GM20000 (cell line): Measurements from ENCODE around the gene OR52I1.

Experiments used
- DNase-seq: peaks from one replicate; pipeline ENCODE4 v3.0.0; 2012; ENCODE audit warnings: low spot score
- TF ChIP-seq, protein P1 (sequence below): IDR thresholded peaks from 2 replicates; pipeline ENCODE4 v1.5.1; 2012; ENCODE audit warnings: mild to moderate bottlenecking, control low read depth; ENCODE audit errors: extremely low read depth, missing control alignments

OR52I1 gene

DNA sequence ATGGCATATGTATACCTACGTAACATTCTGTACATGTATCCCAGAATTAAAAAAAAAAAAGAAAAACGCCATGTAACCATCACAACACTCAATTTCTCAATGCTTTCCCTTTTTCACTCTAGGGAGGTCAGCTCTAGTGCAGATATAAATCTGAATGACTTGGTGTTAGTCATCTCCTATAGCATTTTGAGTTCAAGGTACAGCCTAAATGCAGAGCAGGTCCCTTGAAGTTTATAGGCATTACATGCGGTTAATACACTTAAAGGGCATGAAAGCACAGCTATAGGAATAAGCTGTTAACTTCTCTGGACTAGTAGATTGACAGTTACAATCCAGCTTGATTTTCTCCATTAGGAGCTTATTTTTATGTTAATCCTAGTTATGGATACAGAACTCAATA, 28.5 kb upstream of the OR52I1 start:
- TF ChIP-seq, protein P1, sequence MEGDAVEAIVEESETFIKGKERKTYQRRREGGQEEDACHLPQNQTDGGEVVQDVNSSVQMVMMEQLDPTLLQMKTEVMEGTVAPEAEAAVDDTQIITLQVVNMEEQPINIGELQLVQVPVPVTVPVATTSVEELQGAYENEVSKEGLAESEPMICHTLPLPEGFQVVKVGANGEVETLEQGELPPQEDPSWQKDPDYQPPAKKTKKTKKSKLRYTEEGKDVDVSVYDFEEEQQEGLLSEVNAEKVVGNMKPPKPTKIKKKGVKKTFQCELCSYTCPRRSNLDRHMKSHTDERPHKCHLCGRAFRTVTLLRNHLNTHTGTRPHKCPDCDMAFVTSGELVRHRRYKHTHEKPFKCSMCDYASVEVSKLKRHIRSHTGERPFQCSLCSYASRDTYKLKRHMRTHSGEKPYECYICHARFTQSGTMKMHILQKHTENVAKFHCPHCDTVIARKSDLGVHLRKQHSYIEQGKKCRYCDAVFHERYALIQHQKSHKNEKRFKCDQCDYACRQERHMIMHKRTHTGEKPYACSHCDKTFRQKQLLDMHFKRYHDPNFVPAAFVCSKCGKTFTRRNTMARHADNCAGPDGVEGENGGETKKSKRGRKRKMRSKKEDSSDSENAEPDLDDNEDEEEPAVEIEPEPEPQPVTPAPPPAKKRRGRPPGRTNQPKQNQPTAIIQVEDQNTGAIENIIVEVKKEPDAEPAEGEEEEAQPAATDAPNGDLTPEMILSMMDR: no peak
- DNase-seq: no peak

DNA sequence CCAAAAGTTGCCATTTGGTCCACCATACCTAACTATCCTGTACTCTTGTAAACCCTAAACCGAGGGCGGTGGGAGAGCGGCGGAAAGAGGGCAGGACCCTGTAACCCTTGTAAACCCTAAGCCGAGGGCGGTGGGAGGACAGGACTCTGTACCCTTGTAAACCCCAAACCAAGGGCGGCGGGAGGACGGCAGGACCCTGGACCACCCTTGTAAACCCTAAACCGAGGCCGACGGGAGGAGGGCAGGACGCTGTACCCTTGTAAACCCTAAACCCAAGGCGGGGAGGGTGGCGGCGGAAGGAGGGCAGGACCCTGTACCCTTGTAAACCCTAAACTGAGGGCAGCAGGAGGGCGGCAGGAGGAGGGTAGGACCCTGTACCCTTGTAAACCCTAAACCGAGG, 24.8 kb upstream of the OR52I1 start:
- DNase-seq: no peak
- TF ChIP-seq, protein P1: no peak

DNA sequence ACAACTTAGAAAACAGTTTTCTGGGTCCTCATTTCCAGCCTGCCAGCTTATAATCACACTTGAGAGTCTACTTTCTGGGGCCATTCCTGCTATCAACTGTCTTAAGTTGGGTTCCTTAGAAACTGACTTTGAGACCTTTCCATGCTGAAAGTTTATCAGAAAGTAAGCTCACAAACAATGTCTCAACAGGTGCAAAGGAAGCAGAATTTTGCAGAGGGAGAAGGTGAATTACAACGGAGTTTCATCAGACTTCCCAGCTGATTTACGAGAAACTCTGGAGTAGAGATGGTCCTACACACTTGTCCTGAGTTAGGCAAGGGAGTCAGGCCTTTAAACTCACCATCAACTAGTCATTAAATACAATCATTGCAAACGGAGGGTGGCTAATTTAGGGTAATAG, 17.0 kb upstream of the OR52I1 start:
- DNase-seq: no peak
- TF ChIP-seq, protein P1: no peak

DNA sequence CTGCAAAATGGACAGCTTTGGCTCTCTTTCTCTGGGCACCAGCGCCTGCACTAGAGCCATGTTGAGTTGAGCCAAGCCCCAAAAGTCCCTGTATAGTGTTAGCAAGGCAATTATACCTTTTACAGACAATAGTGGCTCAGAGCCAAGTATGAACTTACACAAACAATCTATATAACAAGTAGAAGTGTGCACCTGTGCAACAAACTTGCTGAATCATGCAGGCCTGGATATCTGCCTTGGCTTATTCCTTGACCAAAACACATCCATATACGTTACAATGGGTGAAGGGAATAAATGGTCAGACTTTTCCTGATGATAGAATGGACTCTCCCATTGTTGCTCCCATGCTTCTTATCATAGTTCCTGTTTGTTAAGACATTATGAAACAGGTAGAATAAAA, 16.1 kb upstream of the OR52I1 start:
- DNase-seq: no peak
- TF ChIP-seq, protein P1: no peak

DNA sequence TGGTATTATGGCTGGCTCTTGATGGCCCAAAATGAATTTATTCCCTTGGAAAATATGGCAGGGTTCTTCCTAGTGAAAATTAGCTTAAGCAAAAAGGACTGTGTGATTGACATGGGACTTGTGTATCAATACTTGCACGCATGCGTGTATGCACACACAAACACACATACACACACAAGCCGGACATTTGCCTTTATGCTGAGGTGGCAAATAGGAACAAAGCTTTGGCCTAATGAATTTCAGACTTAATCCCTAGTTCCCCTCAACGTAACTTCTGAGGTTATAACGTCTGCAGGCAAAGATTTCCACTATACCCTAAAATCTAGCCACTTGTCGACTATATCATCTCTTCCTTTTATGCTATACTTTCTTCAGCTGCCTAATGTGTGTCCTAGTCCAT, 15.2 kb upstream of the OR52I1 start:
- TF ChIP-seq, protein P1: no peak
- DNase-seq: no peak

DNA sequence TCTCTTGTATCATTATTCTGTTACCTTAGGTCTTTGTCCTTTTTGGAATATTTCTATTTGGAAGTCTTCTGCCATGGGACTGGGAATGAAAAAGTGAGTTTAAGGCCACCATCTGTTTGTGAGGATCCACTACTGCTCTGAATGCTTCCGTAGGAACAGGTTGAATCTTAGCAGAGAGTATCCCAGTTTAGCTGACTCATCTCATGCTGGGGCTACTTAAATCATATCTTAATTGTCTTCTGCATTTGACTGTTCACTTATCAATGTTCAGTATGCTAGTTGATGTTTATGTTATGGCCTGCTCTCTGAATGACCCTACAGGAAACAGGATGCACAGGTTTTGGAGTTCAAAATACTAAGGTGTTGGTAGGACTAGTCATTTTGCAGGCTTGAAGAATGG, 13.7 kb upstream of the OR52I1 start:
- DNase-seq: no peak
- TF ChIP-seq, protein P1: no peak

DNA sequence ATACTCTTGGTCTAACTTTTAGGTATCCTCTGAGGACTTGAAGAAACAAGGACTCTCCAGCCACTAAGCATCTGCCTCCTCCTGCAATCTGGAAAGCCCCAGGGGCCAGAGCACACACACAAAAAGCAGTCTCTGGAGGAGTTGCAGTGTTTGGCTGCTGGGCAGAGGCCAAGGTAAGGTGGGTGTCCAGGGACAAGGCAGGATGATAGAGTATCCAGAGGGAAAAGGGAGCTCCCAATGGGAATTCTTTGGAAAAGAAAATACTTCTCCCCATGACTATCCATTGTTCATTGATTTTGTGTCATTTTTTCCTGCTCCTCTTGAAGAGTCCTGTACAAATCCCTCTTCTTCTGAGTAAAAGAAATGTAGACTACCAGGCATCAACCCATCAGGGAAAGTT, 12.4 kb upstream of the OR52I1 start, which contains the start of gene OR52I2:
Gene OR52I2 (plus strand): TSS at position 301 of the 400 bp plus-strand sequence.
- no peak for DNase-seq
- TF ChIP-seq, protein P1: no peak
